ENCODE measurements around the gene RIMS1. TPM values are rescaled to one million over a fixed set of nuclear protein-coding genes. Genes with fewer than 3 reads are reported as not detected.

Gene RIMS1
- total RNA-seq, 1 experiment from 2014 or later = 1.1 TPM

DNA sequence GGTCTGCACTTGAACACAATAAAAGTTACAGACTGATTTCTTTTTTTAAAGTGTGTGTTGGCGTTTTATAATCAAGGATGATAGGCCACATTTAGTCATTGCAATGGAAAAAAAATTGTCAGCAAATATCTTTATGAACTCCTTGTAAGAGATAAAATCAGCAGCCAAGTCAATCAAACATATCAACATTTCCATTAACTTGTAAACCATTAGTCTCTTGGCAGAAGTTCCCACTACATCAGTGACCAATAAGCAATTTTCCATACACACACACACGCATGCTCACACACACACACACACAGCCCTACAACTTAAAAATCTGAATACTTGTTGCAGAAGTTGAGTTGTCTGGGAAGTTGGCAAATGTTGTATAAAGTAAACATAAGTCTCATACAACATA, 419.6 kb downstream of the RIMS1 start:
- CTCF ChIA-PET = no interaction called here
- TF ChIP-seq SP1 (CRISPR knock-in tag; conservative IDR thresholded peaks at IDR 0.05) = no peak
- TF ChIP-seq, protein P1, sequence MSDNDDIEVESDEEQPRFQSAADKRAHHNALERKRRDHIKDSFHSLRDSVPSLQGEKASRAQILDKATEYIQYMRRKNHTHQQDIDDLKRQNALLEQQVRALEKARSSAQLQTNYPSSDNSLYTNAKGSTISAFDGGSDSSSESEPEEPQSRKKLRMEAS (CRISPR knock-in tag; IDR thresholded peaks at IDR 0.05) = no peak
- TF ChIP-seq ZBTB21 (CRISPR knock-in tag; IDR thresholded peaks at IDR 0.05; ENCODE audit: borderline replicate concordance) = no peak
- TF ChIP-seq MXD4 (CRISPR knock-in tag; IDR thresholded peaks at IDR 0.05; ENCODE audit: borderline replicate concordance) = no peak
- DNase-seq (ENCODE audit: low spot score) (no peak), ATAC-seq (no peak)
- no peak overlapping the region for H3K27ac Mint-ChIP-seq
- no peaks in the 10 kb centered on the region for H3K27me3 Mint-ChIP-seq (ENCODE audit: low read depth)
- H3K9me3 Mint-ChIP-seq = no peaks in the 10 kb centered on the region
- H3K4me3 Mint-ChIP-seq = no peak overlapping the region
- H3K4me1 Mint-ChIP-seq = no peaks in the 10 kb centered on the region
- POLR2A ChIA-PET = no interaction called here
- no peaks in the 10 kb centered on the region for H3K36me3 Mint-ChIP-seq

DNA sequence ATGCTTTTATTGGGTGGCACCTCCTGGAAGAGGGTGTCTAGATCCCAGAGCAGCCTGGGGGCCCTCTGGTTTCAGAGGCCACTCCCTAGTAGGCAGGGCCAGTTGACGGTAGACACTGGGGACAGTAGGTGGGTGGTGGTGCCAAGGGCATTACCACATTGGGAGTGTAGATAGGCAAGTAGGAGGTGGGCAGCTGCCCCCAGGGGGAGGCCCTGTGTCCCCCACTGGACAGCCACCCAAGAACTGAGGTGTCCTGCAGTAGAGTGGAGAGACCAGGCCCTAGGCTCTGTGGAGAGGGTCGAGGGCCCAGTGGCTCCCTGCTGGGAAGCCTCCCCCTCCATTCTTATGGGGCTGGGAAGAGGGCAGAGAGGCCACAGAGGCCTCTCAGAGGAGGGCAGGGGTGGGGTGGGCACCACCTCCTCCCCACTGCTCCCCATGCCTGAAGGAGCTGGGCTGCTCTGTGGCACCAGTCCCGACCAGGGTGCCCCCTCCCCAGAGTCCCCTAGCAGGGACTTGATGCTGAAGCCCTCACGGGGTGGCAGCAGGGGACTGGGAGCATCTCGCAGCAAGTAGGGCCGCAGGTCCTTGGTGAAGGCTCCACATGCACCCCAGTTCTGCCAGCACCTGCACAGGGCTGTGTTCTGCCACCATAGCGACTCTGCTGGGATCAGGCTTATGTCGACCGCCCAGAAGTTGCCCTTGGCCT, 430.5 kb downstream of the RIMS1 start:
- DNase-seq (ENCODE audit: low spot score) (no peak), ATAC-seq (no peak)
- Mint-ChIP-seq H3K36me3 (no peaks in the 10 kb centered on the region), H3K9me3 (no peaks in the 10 kb centered on the region), H3K4me1 (no peaks in the 10 kb centered on the region), H3K27me3 (ENCODE audit: low read depth) (no peaks in the 10 kb centered on the region), H3K27ac (no peak overlapping the region), H3K4me3 (no peak overlapping the region)
- POLR2A ChIA-PET = interaction anchor here (0.6 kb wide), 1 partner anchor 935 kb away, joined by 3 read pairs; no protein-coding TSS in a partner anchor
- CTCF ChIA-PET = no interaction called here
- no peak for TF ChIP-seq SMAD4 (CRISPR knock-in tag; IDR thresholded peaks at IDR 0.05)
- TF ChIP-seq RORB (CRISPR knock-in tag; IDR thresholded peaks at IDR 0.05) = no peak
- no peak for TF ChIP-seq ZBTB21 (CRISPR knock-in tag; IDR thresholded peaks at IDR 0.05; ENCODE audit: borderline replicate concordance)
- TF ChIP-seq NFYB (CRISPR knock-in tag; conservative IDR thresholded peaks at IDR 0.05; ENCODE audit: low read depth) = no peak
- TF ChIP-seq ZNF219 (CRISPR knock-in tag; IDR thresholded peaks at IDR 0.05; ENCODE audit: borderline replicate concordance) = no peak
- no peak for TF ChIP-seq NR2C2 (CRISPR knock-in tag; IDR thresholded peaks at IDR 0.05)
- no peak for TF ChIP-seq FOXP1 (CRISPR knock-in tag; IDR thresholded peaks at IDR 0.05; ENCODE audit: borderline replicate concordance)

DNA sequence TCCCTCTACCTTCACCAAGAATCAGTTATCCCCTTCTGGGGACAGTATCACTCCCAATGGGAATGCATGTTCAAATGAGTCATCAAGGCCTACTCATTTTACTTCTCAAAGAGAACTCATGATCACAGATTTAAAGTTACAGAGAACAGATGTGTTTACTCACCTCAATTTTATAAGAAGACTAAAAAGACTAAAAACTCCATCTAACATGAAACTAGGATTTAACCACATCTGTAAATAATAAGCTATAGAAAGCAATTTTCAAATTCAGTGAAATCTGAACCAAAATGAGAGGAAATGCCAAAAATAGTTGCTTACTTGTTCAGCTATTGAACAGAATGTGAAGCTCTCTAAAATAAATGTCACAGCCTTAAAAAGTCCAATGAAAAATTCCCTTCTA, 435.4 kb downstream of the RIMS1 start:
- DNase-seq (ENCODE audit: low spot score) = no peak
- H3K27me3 Mint-ChIP-seq (ENCODE audit: low read depth) = no peaks in the 10 kb centered on the region
- peaks cover 4% of the 10 kb centered on the region for H3K4me1 Mint-ChIP-seq
- H3K36me3 Mint-ChIP-seq = no peaks in the 10 kb centered on the region
- no peak for ATAC-seq
- H3K27ac Mint-ChIP-seq = no peak overlapping the region
- H3K9me3 Mint-ChIP-seq = no peaks in the 10 kb centered on the region
- POLR2A ChIA-PET = no interaction called here
- CTCF ChIA-PET = no interaction called here
- TF ChIP-seq ZNF317 (CRISPR knock-in tag; IDR thresholded peaks at IDR 0.05; ENCODE audit: borderline replicate concordance, low read depth) = no peak
- no peak for TF ChIP-seq ZNF219 (CRISPR knock-in tag; IDR thresholded peaks at IDR 0.05; ENCODE audit: borderline replicate concordance)
- TF ChIP-seq IRF2 (CRISPR knock-in tag; IDR thresholded peaks at IDR 0.05; ENCODE audit: borderline replicate concordance, low read depth) = no peak
- no peak for TF ChIP-seq SMAD3 (CRISPR knock-in tag; IDR thresholded peaks at IDR 0.05; ENCODE audit: borderline replicate concordance)
- TF ChIP-seq, protein P2, sequence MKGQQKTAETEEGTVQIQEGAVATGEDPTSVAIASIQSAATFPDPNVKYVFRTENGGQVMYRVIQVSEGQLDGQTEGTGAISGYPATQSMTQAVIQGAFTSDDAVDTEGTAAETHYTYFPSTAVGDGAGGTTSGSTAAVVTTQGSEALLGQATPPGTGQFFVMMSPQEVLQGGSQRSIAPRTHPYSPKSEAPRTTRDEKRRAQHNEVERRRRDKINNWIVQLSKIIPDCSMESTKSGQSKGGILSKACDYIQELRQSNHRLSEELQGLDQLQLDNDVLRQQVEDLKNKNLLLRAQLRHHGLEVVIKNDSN (CRISPR knock-in tag; IDR thresholded peaks at IDR 0.05) = no peak
- TF ChIP-seq, protein P3, sequence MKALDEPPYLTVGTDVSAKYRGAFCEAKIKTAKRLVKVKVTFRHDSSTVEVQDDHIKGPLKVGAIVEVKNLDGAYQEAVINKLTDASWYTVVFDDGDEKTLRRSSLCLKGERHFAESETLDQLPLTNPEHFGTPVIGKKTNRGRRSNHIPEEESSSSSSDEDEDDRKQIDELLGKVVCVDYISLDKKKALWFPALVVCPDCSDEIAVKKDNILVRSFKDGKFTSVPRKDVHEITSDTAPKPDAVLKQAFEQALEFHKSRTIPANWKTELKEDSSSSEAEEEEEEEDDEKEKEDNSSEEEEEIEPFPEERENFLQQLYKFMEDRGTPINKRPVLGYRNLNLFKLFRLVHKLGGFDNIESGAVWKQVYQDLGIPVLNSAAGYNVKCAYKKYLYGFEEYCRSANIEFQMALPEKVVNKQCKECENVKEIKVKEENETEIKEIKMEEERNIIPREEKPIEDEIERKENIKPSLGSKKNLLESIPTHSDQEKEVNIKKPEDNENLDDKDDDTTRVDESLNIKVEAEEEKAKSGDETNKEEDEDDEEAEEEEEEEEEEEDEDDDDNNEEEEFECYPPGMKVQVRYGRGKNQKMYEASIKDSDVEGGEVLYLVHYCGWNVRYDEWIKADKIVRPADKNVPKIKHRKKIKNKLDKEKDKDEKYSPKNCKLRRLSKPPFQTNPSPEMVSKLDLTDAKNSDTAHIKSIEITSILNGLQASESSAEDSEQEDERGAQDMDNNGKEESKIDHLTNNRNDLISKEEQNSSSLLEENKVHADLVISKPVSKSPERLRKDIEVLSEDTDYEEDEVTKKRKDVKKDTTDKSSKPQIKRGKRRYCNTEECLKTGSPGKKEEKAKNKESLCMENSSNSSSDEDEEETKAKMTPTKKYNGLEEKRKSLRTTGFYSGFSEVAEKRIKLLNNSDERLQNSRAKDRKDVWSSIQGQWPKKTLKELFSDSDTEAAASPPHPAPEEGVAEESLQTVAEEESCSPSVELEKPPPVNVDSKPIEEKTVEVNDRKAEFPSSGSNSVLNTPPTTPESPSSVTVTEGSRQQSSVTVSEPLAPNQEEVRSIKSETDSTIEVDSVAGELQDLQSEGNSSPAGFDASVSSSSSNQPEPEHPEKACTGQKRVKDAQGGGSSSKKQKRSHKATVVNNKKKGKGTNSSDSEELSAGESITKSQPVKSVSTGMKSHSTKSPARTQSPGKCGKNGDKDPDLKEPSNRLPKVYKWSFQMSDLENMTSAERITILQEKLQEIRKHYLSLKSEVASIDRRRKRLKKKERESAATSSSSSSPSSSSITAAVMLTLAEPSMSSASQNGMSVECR (CRISPR knock-in tag; IDR thresholded peaks at IDR 0.05; ENCODE audit: borderline replicate concordance) = no peak
- no peak for TF ChIP-seq HMGA2 (CRISPR knock-in tag; IDR thresholded peaks at IDR 0.05)
- TF ChIP-seq, protein P4, sequence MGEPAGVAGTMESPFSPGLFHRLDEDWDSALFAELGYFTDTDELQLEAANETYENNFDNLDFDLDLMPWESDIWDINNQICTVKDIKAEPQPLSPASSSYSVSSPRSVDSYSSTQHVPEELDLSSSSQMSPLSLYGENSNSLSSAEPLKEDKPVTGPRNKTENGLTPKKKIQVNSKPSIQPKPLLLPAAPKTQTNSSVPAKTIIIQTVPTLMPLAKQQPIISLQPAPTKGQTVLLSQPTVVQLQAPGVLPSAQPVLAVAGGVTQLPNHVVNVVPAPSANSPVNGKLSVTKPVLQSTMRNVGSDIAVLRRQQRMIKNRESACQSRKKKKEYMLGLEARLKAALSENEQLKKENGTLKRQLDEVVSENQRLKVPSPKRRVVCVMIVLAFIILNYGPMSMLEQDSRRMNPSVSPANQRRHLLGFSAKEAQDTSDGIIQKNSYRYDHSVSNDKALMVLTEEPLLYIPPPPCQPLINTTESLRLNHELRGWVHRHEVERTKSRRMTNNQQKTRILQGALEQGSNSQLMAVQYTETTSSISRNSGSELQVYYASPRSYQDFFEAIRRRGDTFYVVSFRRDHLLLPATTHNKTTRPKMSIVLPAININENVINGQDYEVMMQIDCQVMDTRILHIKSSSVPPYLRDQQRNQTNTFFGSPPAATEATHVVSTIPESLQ (CRISPR knock-in tag; IDR thresholded peaks at IDR 0.05) = no peak
- no peak for TF ChIP-seq KAT7 (CRISPR knock-in tag; IDR thresholded peaks at IDR 0.05; ENCODE audit: borderline replicate concordance)
- TF ChIP-seq FOXK1 (CRISPR knock-in tag; IDR thresholded peaks at IDR 0.05) = no peak
- no peak for TF ChIP-seq GTF2I (CRISPR knock-in tag; conservative IDR thresholded peaks at IDR 0.05)
- no peak for TF ChIP-seq NFATC4 (CRISPR knock-in tag; IDR thresholded peaks at IDR 0.05)
- no peak overlapping the region for H3K4me3 Mint-ChIP-seq

All from WTC11 (cell line).